Stimulated activated CD4-positive, alpha-beta T cell treated with anti-CD3 and anti-CD28 coated beads, Interleukin-2, amount 100 ng/mL, for 24 hours (primary cell): Measurements from ENCODE around the gene STX18.
A peak's percentile ranks its signal among the peaks of the same experiment; 100 is the strongest.
"Not testable (repeated sequence)": the region's sequence is repeated elsewhere in the genome, so short reads cannot be mapped to it uniquely, and the experiment has no call there.

ENCODE experiments used
- DNase-seq, 2 donors: peaks; one replicate each; pipeline ENCODE4 v3.0.0-alpha.2; 2020

The STX18 gene

DNA sequence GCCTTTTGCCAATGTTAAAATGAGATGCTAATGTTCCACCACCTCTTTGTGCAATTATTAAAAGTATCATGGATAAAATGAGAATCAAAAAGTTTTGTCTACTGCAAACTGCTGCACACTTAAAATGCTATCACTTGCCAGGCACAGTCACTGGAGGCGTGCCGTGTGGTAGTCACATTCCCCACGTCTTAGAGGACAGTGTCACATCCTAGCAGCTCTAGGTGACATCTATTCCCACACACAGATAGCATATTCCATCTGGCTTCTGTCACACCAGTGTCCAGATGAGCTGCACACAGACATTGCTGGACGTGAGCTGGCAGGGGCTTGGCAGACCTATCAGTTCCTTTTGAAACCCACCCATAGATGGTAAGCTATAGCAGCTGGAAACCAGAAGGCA lies 107.9 kb downstream of the STX18 start:
- no peak for DNase-seq

DNA sequence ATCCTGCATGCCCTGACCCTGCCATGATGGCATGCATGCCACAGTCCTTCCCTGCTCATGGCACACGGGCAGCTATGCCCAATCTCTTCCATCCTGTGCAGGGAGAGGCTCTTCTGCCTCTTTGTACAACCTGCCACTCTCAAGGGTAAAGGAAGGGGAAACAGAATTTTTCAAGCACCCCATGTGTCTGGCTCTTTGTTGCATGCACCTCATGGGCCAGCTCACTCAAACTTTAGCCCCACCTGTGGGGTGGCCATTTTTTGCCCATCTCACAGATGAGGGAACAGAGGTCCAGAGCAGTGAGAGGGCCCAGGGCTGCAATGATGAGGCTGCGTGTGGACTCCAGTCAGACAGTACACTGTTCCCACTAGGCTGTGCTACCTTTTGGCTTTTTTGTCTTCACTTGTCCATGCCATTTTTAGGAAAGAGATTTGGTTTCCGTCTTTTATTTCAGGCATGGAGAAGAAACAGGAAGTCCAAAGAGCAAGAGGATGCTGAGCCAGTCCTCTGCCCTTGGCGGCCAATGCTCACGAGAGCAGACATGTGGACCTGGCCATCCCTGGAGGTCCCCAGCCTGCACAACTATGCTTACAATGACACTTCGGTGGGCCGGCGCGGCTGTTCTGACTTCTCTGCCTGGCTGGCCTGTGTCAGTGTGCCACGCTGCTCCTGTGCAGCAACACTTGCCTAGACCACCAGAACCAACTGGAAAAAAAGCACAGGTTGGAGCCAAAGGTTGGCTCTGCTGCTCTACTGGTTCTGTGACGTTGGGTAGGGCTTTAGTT lies 109.3 kb downstream of the STX18 start:
- DNase-seq = no peak

DNA sequence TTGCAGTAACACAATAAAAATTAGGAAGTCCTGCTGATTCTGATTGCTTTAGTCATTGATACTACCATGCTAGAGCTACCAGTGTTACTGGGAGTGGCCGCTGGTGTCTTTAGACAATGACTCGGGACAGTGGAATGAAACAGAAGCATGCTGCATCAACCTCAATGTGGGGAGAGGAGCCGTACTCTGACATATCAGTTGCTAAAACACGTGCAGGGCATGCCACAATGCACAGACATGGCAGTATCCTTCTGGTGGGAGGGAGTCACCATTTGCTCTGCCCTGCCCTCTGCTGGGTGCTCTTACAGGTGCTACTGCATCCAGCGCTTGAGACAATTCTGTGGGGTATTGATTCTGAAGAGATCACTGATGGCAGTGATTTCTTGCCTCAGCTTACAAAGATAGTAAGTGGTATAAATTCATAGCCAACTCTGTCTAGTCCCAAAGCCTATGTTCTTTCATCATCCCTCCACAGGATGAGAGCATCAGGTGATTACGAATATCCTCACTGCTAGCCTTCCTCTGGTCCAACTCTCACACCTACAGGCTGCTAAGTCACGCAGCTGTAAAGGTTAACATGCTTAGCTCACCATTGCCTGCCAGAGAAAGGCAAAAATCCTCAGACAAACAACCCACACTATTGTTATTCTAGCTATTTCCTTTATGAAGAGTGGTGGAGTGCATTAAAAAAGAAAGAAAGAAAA lies 111.2 kb downstream of the STX18 start:
- DNase-seq = peak; percentile 51 to 56

DNA sequence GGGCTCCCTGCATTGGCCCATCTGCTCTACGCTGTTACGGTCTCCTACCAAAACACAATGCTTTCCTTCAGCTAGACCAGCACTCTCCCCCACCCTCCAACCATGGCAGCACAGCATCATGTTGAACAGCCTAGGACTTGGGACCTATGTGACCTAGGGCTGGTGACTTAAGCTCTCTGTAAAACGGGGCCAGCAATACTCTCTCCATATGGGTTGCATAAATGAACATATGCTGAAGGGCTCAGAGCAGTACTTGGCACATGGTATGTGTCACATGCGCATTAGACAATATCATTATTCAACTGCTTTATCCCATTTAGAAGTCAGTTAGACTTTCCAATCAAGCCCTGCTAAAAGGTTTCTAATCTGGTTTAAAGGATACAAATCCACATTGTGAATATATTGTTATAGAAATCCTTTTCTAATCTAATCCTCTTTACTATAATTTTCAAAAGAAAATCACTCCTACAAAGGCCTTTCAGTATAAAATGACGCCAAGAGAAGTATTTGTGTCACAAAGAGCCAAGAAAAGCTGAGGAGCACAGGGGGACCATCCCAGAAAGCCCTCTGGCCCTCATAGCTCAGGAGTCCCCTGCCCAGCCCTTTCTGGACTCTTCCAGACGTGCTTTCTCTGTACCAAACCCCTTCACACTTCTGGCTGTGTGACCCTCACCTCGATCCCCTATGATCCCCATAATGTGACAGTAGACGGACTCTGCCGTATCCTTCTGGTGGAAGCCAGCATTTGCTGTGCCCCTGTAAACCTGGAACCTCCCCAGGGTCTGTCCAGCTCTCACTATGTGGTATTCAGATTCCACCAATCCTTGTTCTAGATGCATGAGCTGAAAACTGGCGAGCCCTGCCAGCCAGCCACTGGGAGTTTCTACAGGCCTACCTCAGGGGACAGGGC lies 112.6 kb downstream of the STX18 start:
- no peak for DNase-seq

DNA sequence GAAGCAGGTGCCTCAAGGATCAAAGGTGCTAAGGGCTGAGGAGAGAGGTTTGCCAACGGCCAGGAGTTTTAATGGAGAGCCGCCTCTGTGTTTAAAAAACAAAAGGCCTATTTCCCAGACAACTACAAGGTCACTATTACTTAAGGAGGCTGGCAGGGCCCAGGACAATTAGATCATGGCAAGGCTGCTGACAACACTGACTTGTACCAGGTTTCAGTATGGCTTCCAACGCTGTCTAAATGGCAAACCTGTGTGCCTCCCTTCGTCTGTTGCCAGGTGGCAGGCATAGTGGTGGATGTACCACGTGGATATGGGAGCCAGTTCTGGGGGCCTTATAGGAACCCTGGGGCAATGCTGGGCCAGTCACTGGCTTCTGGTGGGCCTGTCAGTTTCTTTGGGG lies 114.0 kb downstream of the STX18 start:
- no peak for DNase-seq

GRCh38 chr4:4427121-4427870 lies 114.6 kb downstream of the STX18 start:
- no peak for DNase-seq

- DNase-seq = no peak
Observed at GRCh38 chr4:4426511-4427120, 115.2 kb downstream of the STX18 start.

DNA sequence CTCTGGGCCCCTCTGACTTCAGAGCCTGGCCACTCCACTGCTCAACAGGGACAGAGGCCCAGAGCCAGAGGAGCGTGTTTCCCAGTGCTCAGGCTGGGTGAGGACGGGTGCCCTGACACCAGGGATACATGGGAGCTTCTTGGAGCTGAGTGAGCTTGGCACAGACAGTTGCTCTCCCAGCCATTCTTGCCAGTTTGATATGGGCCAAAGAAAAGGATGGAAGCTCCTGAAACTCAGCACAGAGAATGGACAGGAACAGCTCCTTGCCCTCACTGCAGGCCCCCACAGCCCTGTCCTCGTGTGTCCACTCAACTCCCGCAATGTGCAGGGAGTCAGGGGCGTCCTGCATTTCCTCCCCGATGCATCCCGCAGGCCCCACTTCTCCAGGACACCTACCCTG lies 116.2 kb downstream of the STX18 start:
- no peak for DNase-seq

DNA sequence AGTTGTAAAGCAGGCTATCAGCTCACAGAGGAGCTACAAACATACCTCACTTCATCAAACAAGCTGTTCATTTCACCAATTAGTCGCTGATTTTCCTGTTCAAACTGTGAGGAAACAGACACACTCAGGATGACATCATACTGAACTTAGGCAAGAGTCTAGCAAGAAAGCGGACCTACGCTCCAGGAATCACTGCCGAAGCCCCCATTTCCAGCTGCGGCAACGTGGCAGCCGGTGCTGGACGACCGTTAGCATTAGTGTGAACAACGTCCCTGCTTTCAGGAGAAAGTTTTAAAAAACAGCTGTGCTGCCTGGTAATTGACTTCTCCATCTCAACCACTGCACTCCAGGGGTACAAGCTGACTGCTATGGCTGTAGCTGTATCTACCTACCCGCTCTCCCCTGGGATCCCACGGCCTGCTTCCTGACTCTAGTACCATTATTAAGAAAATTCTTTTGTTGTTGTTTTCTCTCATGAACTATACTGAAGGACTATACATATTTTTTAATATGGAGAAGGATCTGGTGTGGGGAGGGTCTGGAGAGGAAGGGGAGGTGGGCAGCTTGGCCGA lies 116.6 kb downstream of the STX18 start:
- DNase-seq = no peak

GRCh38 chr4:4424499-4425115 lies 117.2 kb downstream of the STX18 start:
- DNase-seq = no peak

GRCh38 chr4:4423706-4424498 lies 117.9 kb downstream of the STX18 start:
- DNase-seq = no peak

GRCh38 chr4:4422856-4423499 lies 118.9 kb downstream of the STX18 start:
- no peak for DNase-seq

DNA sequence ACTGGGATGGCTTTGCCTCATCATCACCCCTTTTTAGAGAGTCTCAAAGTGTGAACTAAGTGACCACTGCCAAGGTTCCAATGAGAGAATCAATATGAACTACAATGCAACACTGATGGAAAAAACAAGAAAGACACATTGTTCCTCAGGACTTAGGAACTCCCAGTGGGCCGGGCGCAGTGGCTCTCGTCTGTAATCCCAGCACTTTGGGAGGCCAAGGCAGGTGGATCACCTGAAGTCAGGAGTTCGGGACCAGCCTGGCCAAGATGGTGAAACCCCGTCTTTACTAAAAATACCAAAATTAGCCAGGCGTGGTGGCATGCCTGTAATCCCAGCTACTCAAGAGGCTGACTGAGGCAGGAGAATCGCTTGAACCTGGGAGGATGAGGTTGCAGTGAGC lies 119.7 kb downstream of the STX18 start:
- DNase-seq = not testable (repeated sequence)

DNA sequence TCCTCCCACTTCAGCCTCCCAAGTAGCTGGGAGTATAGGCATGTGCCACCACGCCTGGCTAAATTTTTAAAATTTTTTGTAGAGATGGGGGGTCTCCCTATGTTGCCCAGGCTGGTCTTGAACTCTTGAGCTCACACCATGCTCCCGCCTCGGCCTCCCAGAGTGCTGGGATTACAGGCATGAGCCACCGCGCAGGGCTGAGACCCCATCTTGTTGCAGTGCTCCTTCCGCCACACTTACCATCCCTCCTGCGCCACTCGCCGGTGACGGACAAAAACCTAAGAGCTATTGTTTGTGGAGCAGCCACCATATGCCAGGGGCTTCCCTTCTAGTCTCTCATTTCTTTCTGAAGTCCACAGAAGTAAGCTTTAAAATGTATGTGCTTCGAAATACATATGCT lies 120.5 kb downstream of the STX18 start:
- DNase-seq = no peak

DNA sequence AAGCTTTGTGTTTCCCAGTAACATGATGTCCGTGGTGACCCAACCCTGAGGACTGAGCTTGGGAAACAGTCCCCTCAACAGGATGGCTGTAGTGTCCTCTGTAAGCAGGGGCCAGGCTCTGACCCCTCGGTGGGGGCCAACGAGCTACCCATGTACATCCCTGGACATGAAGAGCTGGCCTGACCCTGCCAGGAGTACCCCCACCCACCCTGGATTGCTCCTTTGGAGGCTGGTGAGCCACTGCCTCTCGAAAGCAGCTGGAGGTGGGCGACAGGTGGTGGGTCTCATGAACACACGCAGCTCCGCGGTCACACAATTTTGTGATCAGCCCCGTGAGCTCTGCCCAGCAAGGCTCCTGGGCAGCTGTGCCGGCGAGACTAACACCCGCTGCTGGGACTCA lies 121.4 kb downstream of the STX18 start:
- DNase-seq = no peak

GRCh38 chr4:4419896-4420295 lies 122.0 kb downstream of the STX18 start:
- DNase-seq = no peak

GRCh38 chr4:4418676-4419390 lies 123.0 kb downstream of the STX18 start:
- DNase-seq = no peak

DNA sequence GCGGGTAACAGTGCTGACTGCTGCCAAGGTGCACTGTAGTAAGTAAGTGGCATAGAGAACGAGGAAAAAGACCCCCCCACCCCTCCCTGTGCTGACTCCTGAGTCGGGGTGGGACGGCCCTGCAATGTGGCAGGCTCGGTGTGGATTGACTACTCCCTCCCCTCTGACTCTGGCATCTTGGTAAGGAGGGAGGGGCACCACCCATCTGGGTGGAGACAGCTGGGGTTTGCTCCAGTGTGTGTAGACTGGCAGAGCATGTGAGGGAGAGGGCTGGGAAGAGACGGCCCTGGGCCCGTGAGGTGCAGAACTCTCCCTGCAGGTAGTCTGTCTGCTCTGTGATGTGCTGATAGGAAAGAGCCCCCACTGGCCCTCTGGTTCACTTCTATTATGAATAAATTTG lies 124.0 kb downstream of the STX18 start:
- no peak for DNase-seq

DNA sequence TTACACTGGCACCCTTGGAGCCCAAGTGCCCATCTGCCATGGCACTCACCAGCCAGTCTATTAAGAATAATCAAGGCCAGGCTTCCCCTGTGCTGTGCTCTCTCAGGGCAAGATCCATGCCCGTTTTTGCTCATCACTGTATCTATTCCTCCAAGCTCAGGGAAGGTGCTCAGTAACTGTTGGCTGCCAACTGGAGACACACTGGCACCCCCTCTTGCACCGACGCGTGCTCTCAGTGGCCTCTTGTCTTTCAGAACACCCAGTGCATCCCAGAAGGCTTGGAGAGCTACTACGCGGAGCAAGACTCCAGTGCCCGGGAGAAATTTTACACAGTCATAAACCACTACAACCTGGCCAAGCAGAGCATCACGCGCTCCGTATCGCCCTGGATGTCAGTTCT lies 124.9 kb downstream of the STX18 start:
- no peak for DNase-seq
